Measurements from ENCODE around the gene ZNF207.
"Not testable (repeated sequence)": the region's sequence is repeated elsewhere in the genome, so short reads cannot be mapped to it uniquely, and the experiment has no call there.

The ZNF207 gene

GRCh38 chr17:32318071-32318470 lies 31.9 kb upstream of the ZNF207 start:
- Histone ChIP-seq H3K4me3 (ENCODE audit: low read depth, low read length) (no peak overlapping the region), H3K9me3 (ENCODE audit: severe bottlenecking) (no peaks in the 10 kb centered on the region), H3K36me3 (peaks cover 53% of the 10 kb centered on the region), H3K27me3 (ENCODE audit: insufficient read depth, low read depth, severe bottlenecking) (no peaks in the 10 kb centered on the region), H3K27ac (no peak overlapping the region)
- no peak for TF ChIP-seq CTCF (IDR thresholded peaks at IDR 0.05; ENCODE audit: low read depth, low read length)
- DNase-seq: no peak

DNA sequence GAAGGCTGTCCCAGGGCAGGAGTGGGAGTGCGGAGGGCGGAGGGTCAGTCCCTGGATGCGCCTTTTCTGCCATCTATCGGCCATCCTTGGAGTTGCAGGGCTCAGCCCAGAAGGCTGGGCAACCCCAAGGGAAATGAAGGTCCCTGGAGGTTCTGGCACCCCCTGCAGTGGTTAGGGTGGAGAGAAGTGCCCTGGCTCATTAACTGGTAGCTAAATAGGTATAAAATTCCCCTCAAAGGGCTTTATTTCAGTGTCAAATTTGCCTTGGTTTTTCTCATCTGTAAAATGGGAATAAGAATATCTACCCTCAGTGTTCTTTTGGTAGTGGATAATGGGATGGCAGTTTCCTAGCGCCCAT lies 30.4 kb upstream of the ZNF207 start:
- Histone ChIP-seq H3K27me3 (ENCODE audit: insufficient read depth, low read depth, severe bottlenecking) (no peaks in the 10 kb centered on the region), H3K27ac (no peak overlapping the region), H3K9me3 (ENCODE audit: severe bottlenecking) (no peaks in the 10 kb centered on the region), H3K4me3 (ENCODE audit: low read depth, low read length) (no peak overlapping the region), H3K36me3 (peaks cover 52% of the 10 kb centered on the region)
- DNase-seq: peak; percentile 84
- TF ChIP-seq CTCF (IDR thresholded peaks at IDR 0.05; ENCODE audit: low read depth, low read length): peak; percentile 95

DNA sequence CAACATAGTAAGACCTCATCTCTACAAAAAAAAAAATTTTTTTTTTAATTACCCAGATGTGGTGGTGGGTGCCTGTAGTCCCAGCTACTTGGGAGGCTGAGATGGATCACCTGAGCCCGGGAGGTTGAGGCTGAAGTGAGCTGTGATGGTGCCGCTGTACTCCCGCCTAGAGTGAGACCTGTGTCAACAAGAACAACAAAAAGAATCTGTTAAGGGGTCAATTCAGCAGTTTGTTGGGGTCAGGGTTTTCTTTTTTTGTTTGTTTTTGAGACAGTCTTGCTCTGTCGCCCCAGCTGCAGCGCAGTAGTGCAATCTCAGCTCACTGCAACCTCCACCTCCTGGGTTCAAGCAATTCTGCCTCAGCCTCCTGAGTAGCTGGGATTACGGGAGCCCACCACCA lies 29.9 kb upstream of the ZNF207 start:
- DNase-seq; H3K4me3 ChIP-seq (ENCODE audit: low read depth, low read length); H3K9me3 ChIP-seq (ENCODE audit: severe bottlenecking); H3K27ac ChIP-seq; H3K27me3 ChIP-seq (ENCODE audit: insufficient read depth, low read depth, severe bottlenecking): not testable (repeated sequence)
- peaks cover 49% of the 10 kb centered on the region for H3K36me3 ChIP-seq

- no peaks in the 10 kb centered on the region for H3K27me3 ChIP-seq (ENCODE audit: insufficient read depth, low read depth, severe bottlenecking)
- no peak for DNase-seq
- H3K27ac ChIP-seq: no peak overlapping the region
- H3K4me3 ChIP-seq (ENCODE audit: low read depth, low read length): no peak overlapping the region
- peaks cover 41% of the 10 kb centered on the region for H3K36me3 ChIP-seq
- TF ChIP-seq CTCF (IDR thresholded peaks at IDR 0.05; ENCODE audit: low read depth, low read length): no peak
- no peaks in the 10 kb centered on the region for H3K9me3 ChIP-seq (ENCODE audit: severe bottlenecking)
Measured at GRCh38 chr17:32320847-32321246, 29.1 kb upstream of the ZNF207 start.

DNA sequence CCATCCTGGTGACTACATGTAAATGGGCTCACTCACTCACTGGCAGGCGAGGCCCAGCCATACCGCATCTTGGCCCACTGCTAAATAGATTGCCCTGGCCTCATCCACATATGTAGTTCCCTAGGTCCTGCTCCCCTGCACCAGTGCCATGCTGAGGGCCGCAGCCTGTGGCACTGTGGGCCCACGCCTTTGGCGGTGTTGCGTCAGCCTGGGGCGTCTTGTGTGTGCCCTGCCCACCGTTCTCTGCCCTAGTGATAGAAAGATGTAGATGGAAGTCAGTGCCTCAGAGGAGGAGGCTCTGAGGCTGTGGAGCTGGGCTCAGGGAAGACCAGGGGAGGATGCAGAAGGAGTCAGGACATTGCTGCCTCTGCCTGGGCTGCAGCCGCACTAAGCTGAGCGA lies 26.9 kb upstream of the ZNF207 start:
- TF ChIP-seq CTCF (IDR thresholded peaks at IDR 0.05; ENCODE audit: low read depth, low read length): no peak
- Histone ChIP-seq H3K27me3 (ENCODE audit: insufficient read depth, low read depth, severe bottlenecking) (no peaks in the 10 kb centered on the region), H3K9me3 (ENCODE audit: severe bottlenecking) (no peaks in the 10 kb centered on the region), H3K36me3 (peaks cover 27% of the 10 kb centered on the region), H3K27ac (no peak overlapping the region), H3K4me3 (ENCODE audit: low read depth, low read length) (no peak overlapping the region)
- DNase-seq: no peak

- Histone ChIP-seq H3K27me3 (ENCODE audit: insufficient read depth, low read depth, severe bottlenecking) (no peaks in the 10 kb centered on the region), H3K36me3 (peaks cover 25% of the 10 kb centered on the region), H3K4me3 (ENCODE audit: low read depth, low read length) (no peak overlapping the region), H3K27ac (0 out of 2 replicates have a peak overlapping the region, but pooled peaks have one; percentile 20), H3K9me3 (ENCODE audit: severe bottlenecking) (no peaks in the 10 kb centered on the region)
- no peak for DNase-seq
- no peak for TF ChIP-seq CTCF (IDR thresholded peaks at IDR 0.05; ENCODE audit: low read depth, low read length)
Measured at GRCh38 chr17:32323811-32324491, 26.0 kb upstream of the ZNF207 start.

All from WERI-Rb-1 (cell line).